GM20000 (cell line): ENCODE results near the gene CTNNA3.
"Not testable (repeated sequence)": the region's sequence is repeated elsewhere in the genome, so short reads cannot be mapped to it uniquely, and the experiment has no call there.

ENCODE experiments used
- DNase-seq: peaks from one replicate; pipeline ENCODE4 v3.0.0; 2012; ENCODE audit warnings: low spot score
- TF ChIP-seq, protein P1 (sequence below): IDR thresholded peaks from 2 replicates; pipeline ENCODE4 v1.5.1; 2012; ENCODE audit warnings: mild to moderate bottlenecking, control low read depth; ENCODE audit errors: extremely low read depth, missing control alignments

The CTNNA3 gene

DNA sequence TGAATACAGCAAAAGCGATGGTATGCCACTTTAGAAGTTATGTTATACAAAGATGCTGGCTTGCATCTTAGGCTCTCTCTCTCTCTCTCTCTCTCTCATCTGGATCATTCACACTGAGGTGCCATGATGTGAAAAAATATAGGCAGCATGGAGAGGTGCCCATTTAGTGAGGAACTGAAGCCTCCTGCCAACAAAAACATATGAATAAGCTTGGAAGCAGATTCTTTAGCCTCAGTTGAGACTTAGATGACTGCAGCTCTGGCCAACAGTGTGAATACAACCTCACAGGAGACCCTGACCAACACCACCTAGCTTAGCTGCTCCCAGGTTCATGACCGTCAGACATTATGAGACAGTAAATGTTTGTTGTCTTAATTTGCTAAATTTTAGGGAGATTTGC, 1330.3 kb downstream of the CTNNA3 start:
- TF ChIP-seq, protein P1, sequence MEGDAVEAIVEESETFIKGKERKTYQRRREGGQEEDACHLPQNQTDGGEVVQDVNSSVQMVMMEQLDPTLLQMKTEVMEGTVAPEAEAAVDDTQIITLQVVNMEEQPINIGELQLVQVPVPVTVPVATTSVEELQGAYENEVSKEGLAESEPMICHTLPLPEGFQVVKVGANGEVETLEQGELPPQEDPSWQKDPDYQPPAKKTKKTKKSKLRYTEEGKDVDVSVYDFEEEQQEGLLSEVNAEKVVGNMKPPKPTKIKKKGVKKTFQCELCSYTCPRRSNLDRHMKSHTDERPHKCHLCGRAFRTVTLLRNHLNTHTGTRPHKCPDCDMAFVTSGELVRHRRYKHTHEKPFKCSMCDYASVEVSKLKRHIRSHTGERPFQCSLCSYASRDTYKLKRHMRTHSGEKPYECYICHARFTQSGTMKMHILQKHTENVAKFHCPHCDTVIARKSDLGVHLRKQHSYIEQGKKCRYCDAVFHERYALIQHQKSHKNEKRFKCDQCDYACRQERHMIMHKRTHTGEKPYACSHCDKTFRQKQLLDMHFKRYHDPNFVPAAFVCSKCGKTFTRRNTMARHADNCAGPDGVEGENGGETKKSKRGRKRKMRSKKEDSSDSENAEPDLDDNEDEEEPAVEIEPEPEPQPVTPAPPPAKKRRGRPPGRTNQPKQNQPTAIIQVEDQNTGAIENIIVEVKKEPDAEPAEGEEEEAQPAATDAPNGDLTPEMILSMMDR: no peak
- DNase-seq: no peak

DNA sequence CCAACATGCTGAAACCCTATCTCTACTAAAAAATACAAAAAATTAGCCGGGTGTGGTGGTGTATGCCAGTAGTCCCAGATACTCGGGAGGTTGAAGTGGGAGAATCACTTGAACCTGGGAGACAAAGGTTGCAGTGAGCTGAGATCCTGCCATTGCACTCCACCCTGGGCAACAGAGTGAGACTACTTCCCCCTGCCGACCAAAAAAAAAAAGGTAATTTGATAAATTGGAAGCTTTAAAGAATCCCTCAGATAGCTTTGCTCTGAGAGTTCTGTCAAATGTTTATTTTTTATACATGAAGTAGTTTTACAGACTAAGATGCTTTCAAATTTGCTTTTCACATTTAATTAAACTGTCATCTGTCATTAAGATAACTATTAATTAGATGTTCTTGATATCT, 1333.5 kb downstream of the CTNNA3 start:
- TF ChIP-seq, protein P1: no peak

DNA sequence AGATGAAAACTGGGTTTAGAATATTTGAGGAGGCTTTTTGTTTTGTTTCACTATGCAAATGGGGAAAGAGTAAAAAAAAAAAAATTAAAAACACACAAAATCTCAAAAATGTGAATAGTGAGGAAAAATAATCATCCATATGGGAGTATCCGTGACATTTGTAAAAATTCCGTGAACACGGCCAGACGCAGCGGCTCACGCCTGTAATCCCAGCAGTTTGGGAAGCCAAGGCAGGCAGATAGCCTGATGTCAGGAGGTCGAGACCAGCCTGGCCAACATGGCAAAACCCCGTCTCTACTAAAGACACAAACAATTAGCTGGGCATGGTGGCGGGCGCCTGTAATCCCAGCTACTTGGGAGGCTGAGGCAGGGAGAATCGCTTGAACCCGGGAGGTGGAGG, 1342.2 kb downstream of the CTNNA3 start:
- not testable (repeated sequence) for DNase-seq

More for the DNA sequence above, 1333.5 kb downstream of the CTNNA3 start:
- DNase-seq: no peak

DNA sequence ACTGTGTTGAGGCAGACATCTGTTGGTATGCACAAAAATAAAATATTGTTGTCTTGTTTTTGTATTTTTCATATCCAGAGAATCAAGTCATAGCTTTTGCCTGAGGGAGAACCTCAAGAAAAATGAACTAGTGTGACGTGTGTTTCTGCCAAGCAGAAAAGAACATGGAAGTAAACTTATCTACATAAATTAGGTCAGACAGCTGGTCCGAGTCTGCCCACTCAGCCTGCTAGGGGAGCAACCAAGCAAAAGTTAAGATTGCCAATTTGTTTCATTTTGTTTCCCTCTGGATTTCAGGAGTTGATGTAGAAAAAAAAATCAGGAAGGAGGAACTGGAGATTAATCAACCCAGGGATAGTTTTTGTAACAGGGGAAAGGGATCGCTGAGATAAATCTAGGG, 1342.6 kb downstream of the CTNNA3 start:
- TF ChIP-seq, protein P1: no peak
- DNase-seq: no peak

DNA sequence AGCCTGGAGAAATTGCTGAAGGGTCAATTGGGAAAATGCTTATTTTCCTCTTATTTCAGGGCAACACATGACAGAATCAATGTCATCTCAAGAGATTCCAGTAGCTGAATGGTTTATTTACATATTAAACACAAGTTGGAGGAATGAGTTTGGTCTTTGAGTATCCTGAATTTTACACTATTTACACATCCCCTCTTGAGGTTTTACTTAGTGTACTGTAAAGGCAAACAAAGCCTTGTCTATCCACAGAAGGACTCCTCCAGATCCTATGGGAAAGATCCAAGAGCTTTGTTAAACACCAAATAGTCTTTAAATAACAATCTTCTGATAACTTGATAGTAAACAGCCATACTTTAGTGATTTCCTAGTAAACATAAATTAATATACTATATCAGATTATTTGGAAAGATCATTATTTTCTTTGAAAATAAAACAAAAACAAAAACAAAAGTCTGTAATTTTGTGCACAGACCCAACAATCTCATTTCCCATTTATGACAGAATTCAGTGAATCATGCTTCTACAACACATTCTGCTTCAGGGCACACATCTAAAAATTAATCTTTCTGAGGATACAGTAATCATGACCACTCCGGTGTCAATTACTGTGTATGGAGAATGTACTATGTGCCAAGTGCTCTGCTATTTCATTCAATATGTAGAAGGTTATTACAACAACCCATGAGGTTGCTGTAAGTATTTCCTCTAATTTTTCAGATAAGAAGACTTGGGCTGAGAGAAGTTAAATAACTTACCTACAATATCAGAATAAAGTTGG, 1345.2 kb downstream of the CTNNA3 start:
- DNase-seq: no peak
- TF ChIP-seq, protein P1: no peak

DNA sequence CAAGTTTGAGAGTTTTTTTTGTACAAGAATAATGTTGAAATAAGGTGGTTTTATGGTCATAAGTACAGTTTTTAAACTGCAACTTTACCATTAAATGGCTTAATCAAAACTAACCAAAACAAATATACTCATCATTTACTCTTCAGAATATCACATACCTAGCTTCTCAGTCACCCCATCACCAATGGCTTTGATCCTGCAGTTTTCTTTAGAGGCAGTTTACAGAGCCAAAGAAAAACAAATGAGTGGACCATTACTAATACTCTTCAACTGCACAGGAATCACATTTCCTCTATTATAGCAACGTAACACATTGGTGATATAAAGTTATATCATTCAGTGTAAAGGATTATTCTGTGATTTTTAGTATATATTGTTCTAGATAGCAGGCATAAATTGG, 1346.3 kb downstream of the CTNNA3 start:
- no peak for DNase-seq
- TF ChIP-seq, protein P1: no peak

DNA sequence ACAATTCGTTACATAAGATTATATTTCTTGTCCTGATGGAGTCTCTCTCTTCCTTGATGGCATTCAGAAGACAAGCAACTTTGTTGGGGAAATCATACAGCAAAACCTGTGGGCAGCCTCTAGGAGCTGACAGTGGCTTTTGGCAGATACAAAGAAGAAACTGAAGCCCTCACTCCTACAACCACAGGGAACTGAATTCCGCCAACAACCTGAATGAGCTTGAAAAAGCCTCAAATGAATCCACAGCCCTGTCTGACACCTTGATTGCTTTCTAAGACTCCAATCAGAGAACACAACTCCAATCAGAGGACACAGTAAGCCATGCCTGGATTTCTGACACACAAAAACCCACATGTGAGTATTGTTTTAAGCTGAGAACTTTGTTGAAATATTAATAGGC, 1346.9 kb downstream of the CTNNA3 start:
- TF ChIP-seq, protein P1: no peak
- no peak for DNase-seq

DNA sequence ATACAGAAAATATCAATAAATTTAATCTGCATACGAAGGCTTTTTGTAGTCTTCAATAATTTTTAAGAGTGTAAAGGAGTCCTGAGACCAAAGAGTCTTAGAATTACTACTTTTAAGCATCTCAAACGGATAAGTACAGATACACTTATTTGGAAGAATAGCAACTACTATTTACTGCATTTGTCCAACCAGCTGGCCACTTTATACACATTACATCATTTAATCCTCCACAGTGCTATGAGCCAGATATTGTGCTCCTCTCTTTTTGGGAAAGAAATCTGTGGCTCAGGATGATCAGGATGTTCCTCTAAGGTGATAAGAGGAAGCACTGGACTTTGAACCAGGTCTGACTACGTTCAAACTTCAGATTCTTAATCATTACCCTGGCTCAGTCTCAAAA, 1358.8 kb downstream of the CTNNA3 start:
- DNase-seq: no peak
- TF ChIP-seq, protein P1: no peak
